ENCODE results near the gene MC2R.

The MC2R gene

GRCh38 chr18:13879492-13879891 lies 35.8 kb downstream of the MC2R start:
- no peak overlapping the region for H3K56ac ChIP-seq (ENCODE audit: low read length)
- no peak overlapping the region for H2BK5ac ChIP-seq (ENCODE audit: low read length)
- H3K79me2 ChIP-seq (ENCODE audit: control insufficient read depth, insufficient read depth, low read length) = no peaks in the 10 kb centered on the region
- H3K27me3 ChIP-seq (ENCODE audit: insufficient read depth, low read length, poor library complexity) = no peaks in the 10 kb centered on the region
- no peak overlapping the region for H3K9ac ChIP-seq (ENCODE audit: low read length)
- H3K4ac ChIP-seq (ENCODE audit: low read depth, low read length) = no peak overlapping the region
- H3K23ac ChIP-seq (ENCODE audit: low read length) = no peak overlapping the region
- H2AK5ac ChIP-seq (ENCODE audit: low read length) = no peak overlapping the region
- H3K4me2 ChIP-seq (ENCODE audit: low read length) = no peak overlapping the region
- no peak overlapping the region for H4K5ac ChIP-seq (ENCODE audit: low read length)
- no CpG with 5 or more reads among the region's 7 CpGs for WGBS (ENCODE audit: extremely low coverage, insufficient coverage, low lambda C conversion rate)
- H3K18ac ChIP-seq (ENCODE audit: low read length) = no peak overlapping the region
- H2BK15ac ChIP-seq (replicated peaks; ENCODE audit: low read depth) = no peak overlapping the region
- DNase-seq = no peak
- H3K79me1 ChIP-seq (ENCODE audit: low read length) = no peaks in the 10 kb centered on the region
- H3K36me3 ChIP-seq (ENCODE audit: control insufficient read depth, insufficient read depth, low read length) = no peaks in the 10 kb centered on the region
- H4K8ac ChIP-seq (ENCODE audit: low read depth, low read length) = no peak overlapping the region
- H2BK120ac ChIP-seq (ENCODE audit: low read depth, low read length) = no peak overlapping the region
- no peak overlapping the region for H3K4me3 ChIP-seq (ENCODE audit: low read length)
- H3K27ac ChIP-seq (ENCODE audit: low read depth, low read length) = no peak overlapping the region
- H3K4me1 ChIP-seq (ENCODE audit: control insufficient read depth, low read depth, low read length) = no peaks in the 10 kb centered on the region

DNA sequence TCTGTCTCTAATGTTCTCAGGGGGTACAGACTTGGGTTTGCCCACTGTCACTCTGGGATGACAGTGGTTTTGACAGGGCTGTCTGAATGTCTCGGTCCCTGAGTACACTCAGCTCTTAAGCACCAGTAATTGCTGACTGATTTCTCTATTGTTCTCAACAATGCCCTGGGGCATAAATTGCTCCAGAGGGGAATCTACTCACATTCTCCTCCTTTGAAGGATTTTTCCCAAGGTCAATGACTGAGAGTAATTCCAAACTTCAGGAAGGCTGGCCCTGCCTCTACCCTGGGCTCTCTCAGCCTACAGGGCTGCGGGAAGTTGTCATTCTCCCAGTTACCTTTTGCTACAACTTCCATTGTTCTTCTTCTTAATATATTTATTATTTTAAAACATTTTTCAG lies 36.5 kb downstream of the MC2R start:
- no peak overlapping the region for H3K23ac ChIP-seq (ENCODE audit: low read length)
- no CpG with 5 or more reads among the region's 2 CpGs for WGBS (ENCODE audit: extremely low coverage, insufficient coverage, low lambda C conversion rate)
- no peak overlapping the region for H2BK5ac ChIP-seq (ENCODE audit: low read length)
- no peak overlapping the region for H2BK15ac ChIP-seq (replicated peaks; ENCODE audit: low read depth)
- no peak overlapping the region for H3K9ac ChIP-seq (ENCODE audit: low read length)
- H4K5ac ChIP-seq (ENCODE audit: low read length) = no peak overlapping the region
- H2BK120ac ChIP-seq (ENCODE audit: low read depth, low read length) = no peak overlapping the region
- H3K4me3 ChIP-seq (ENCODE audit: low read length) = no peak overlapping the region
- no peak overlapping the region for H3K4ac ChIP-seq (ENCODE audit: low read depth, low read length)
- H3K18ac ChIP-seq (ENCODE audit: low read length) = no peak overlapping the region
- peak; percentile 88 for DNase-seq
- no peak overlapping the region for H3K27ac ChIP-seq (ENCODE audit: low read depth, low read length)
- no peak overlapping the region for H4K8ac ChIP-seq (ENCODE audit: low read depth, low read length)
- no peak overlapping the region for H2AK5ac ChIP-seq (ENCODE audit: low read length)
- H3K79me1 ChIP-seq (ENCODE audit: low read length) = no peaks in the 10 kb centered on the region
- no peaks in the 10 kb centered on the region for H3K79me2 ChIP-seq (ENCODE audit: control insufficient read depth, insufficient read depth, low read length)
- H3K4me2 ChIP-seq (ENCODE audit: low read length) = no peak overlapping the region
- H3K36me3 ChIP-seq (ENCODE audit: control insufficient read depth, insufficient read depth, low read length) = no peaks in the 10 kb centered on the region
- no peak overlapping the region for H3K56ac ChIP-seq (ENCODE audit: low read length)
- H3K4me1 ChIP-seq (ENCODE audit: control insufficient read depth, low read depth, low read length) = no peaks in the 10 kb centered on the region
- no peaks in the 10 kb centered on the region for H3K27me3 ChIP-seq (ENCODE audit: insufficient read depth, low read length, poor library complexity)

GRCh38 chr18:13877157-13877556 lies 38.2 kb downstream of the MC2R start:
- no peak overlapping the region for H3K18ac ChIP-seq (ENCODE audit: low read length)
- no peak overlapping the region for H3K27ac ChIP-seq (ENCODE audit: low read depth, low read length)
- no peaks in the 10 kb centered on the region for H3K36me3 ChIP-seq (ENCODE audit: control insufficient read depth, insufficient read depth, low read length)
- H3K27me3 ChIP-seq (ENCODE audit: insufficient read depth, low read length, poor library complexity) = no peaks in the 10 kb centered on the region
- DNase-seq = peak; percentile 25
- H3K4ac ChIP-seq (ENCODE audit: low read depth, low read length) = no peak overlapping the region
- H2BK5ac ChIP-seq (ENCODE audit: low read length) = no peak overlapping the region
- no peaks in the 10 kb centered on the region for H3K4me1 ChIP-seq (ENCODE audit: control insufficient read depth, low read depth, low read length)
- H3K79me1 ChIP-seq (ENCODE audit: low read length) = no peaks in the 10 kb centered on the region
- no peak overlapping the region for H3K56ac ChIP-seq (ENCODE audit: low read length)
- no peak overlapping the region for H3K4me3 ChIP-seq (ENCODE audit: low read length)
- no peak overlapping the region for H3K4me2 ChIP-seq (ENCODE audit: low read length)
- H3K9ac ChIP-seq (ENCODE audit: low read length) = no peak overlapping the region
- H4K5ac ChIP-seq (ENCODE audit: low read length) = no peak overlapping the region
- WGBS (ENCODE audit: extremely low coverage, insufficient coverage, low lambda C conversion rate) = no CpG with 5 or more reads among the region's 4 CpGs
- H3K79me2 ChIP-seq (ENCODE audit: control insufficient read depth, insufficient read depth, low read length) = no peaks in the 10 kb centered on the region
- no peak overlapping the region for H2BK120ac ChIP-seq (ENCODE audit: low read depth, low read length)
- H3K23ac ChIP-seq (ENCODE audit: low read length) = no peak overlapping the region
- no peak overlapping the region for H2BK15ac ChIP-seq (replicated peaks; ENCODE audit: low read depth)
- no peak overlapping the region for H2AK5ac ChIP-seq (ENCODE audit: low read length)
- no peak overlapping the region for H4K8ac ChIP-seq (ENCODE audit: low read depth, low read length)

DNA sequence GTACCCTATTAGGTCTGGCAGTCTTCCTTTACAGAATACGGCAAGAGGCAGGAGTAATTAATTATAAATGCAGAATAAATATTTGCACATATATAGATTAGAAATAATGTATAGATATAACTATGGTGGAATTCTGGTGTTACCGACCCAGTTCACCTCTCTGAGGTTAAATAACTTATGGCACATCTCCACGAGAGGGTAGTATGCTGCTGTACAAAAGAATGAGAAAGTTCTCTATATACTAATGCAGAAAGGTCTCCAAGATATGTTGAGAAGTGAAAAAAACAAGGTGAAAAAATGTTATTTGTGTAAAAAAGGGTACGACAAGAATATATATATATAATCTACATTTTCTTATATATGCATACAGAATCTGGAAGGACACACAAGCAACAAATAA lies 40.8 kb downstream of the MC2R start:
- no CpG with 5 or more reads among the region's 4 CpGs for WGBS (ENCODE audit: extremely low coverage, insufficient coverage, low lambda C conversion rate)
- H3K9ac ChIP-seq (ENCODE audit: low read length) = no peak overlapping the region

GRCh38 chr18:13872932-13873331 lies 42.4 kb downstream of the MC2R start:
- Histone ChIP-seq H3K27me3 (ENCODE audit: insufficient read depth, low read length, poor library complexity) (peaks cover 4% of the 10 kb centered on the region), H3K79me1 (ENCODE audit: low read length) (no peaks in the 10 kb centered on the region), H3K18ac (ENCODE audit: low read length) (no peak overlapping the region), H4K8ac (ENCODE audit: low read depth, low read length) (no peak overlapping the region), H3K23ac (ENCODE audit: low read length) (no peak overlapping the region), H3K4me3 (ENCODE audit: low read length) (no peak overlapping the region), H2BK5ac (ENCODE audit: low read length) (no peak overlapping the region), H3K4ac (ENCODE audit: low read depth, low read length) (no peak overlapping the region), H3K36me3 (ENCODE audit: control insufficient read depth, insufficient read depth, low read length) (no peaks in the 10 kb centered on the region), H3K4me2 (ENCODE audit: low read length) (no peak overlapping the region), H3K56ac (ENCODE audit: low read length) (no peak overlapping the region), H3K4me1 (ENCODE audit: control insufficient read depth, low read depth, low read length) (no peaks in the 10 kb centered on the region), H2BK120ac (ENCODE audit: low read depth, low read length) (no peak overlapping the region), H2AK5ac (ENCODE audit: low read length) (no peak overlapping the region), H3K27ac (ENCODE audit: low read depth, low read length) (no peak overlapping the region), H2BK15ac (replicated peaks; ENCODE audit: low read depth) (no peak overlapping the region), H3K79me2 (ENCODE audit: control insufficient read depth, insufficient read depth, low read length) (no peaks in the 10 kb centered on the region), H3K9ac (ENCODE audit: low read length) (no peak overlapping the region), H4K5ac (ENCODE audit: low read length) (no peak overlapping the region)
- DNase-seq = peak; percentile 20
- no CpG with 5 or more reads among the region's 5 CpGs for WGBS (ENCODE audit: extremely low coverage, insufficient coverage, low lambda C conversion rate)

More for the DNA sequence above, 40.8 kb downstream of the MC2R start:
- Histone ChIP-seq H3K27ac (ENCODE audit: low read depth, low read length) (no peak overlapping the region), H3K18ac (ENCODE audit: low read length) (no peak overlapping the region), H3K4ac (ENCODE audit: low read depth, low read length) (no peak overlapping the region), H2BK15ac (replicated peaks; ENCODE audit: low read depth) (no peak overlapping the region), H4K5ac (ENCODE audit: low read length) (no peak overlapping the region), H2AK5ac (ENCODE audit: low read length) (no peak overlapping the region), H3K4me3 (ENCODE audit: low read length) (no peak overlapping the region), H4K8ac (ENCODE audit: low read depth, low read length) (no peak overlapping the region), H2BK120ac (ENCODE audit: low read depth, low read length) (no peak overlapping the region), H2BK5ac (ENCODE audit: low read length) (no peak overlapping the region), H3K27me3 (ENCODE audit: insufficient read depth, low read length, poor library complexity) (peaks cover under 1% of the 10 kb centered on the region), H3K56ac (ENCODE audit: low read length) (no peak overlapping the region), H3K4me1 (ENCODE audit: control insufficient read depth, low read depth, low read length) (no peaks in the 10 kb centered on the region), H3K23ac (ENCODE audit: low read length) (no peak overlapping the region), H3K79me1 (ENCODE audit: low read length) (no peaks in the 10 kb centered on the region), H3K36me3 (ENCODE audit: control insufficient read depth, insufficient read depth, low read length) (no peaks in the 10 kb centered on the region), H3K79me2 (ENCODE audit: control insufficient read depth, insufficient read depth, low read length) (no peaks in the 10 kb centered on the region), H3K4me2 (ENCODE audit: low read length) (no peak overlapping the region)
- no peak for DNase-seq

- Histone ChIP-seq H3K4ac (ENCODE audit: low read depth, low read length) (no peak overlapping the region), H2BK15ac (replicated peaks; ENCODE audit: low read depth) (no peak overlapping the region), H3K27ac (ENCODE audit: low read depth, low read length) (no peak overlapping the region), H3K79me1 (ENCODE audit: low read length) (no peaks in the 10 kb centered on the region), H2AK5ac (ENCODE audit: low read length) (no peak overlapping the region), H3K56ac (ENCODE audit: low read length) (no peak overlapping the region), H3K36me3 (ENCODE audit: control insufficient read depth, insufficient read depth, low read length) (no peaks in the 10 kb centered on the region), H3K18ac (ENCODE audit: low read length) (no peak overlapping the region), H3K27me3 (ENCODE audit: insufficient read depth, low read length, poor library complexity) (peaks cover 4% of the 10 kb centered on the region), H2BK5ac (ENCODE audit: low read length) (no peak overlapping the region), H3K79me2 (ENCODE audit: control insufficient read depth, insufficient read depth, low read length) (no peaks in the 10 kb centered on the region), H3K4me2 (ENCODE audit: low read length) (no peak overlapping the region), H2BK120ac (ENCODE audit: low read depth, low read length) (no peak overlapping the region), H4K8ac (ENCODE audit: low read depth, low read length) (no peak overlapping the region), H3K9ac (ENCODE audit: low read length) (no peak overlapping the region), H4K5ac (ENCODE audit: low read length) (no peak overlapping the region), H3K4me3 (ENCODE audit: low read length) (no peak overlapping the region), H3K23ac (ENCODE audit: low read length) (no peak overlapping the region), H3K4me1 (ENCODE audit: control insufficient read depth, low read depth, low read length) (no peaks in the 10 kb centered on the region)
- WGBS (ENCODE audit: extremely low coverage, insufficient coverage, low lambda C conversion rate) = no CpG with 5 or more reads among the region's 14 CpGs
- DNase-seq = no peak
Measured at GRCh38 chr18:13872373-13872772, 43.0 kb downstream of the MC2R start.

Measured in mesendoderm (in vitro differentiated cells).